ENCODE data around the gene SERPINB5.

- TF ChIP-seq CTCF (IDR thresholded peaks at IDR 0.05) (no peak), EP300 (IDR thresholded peaks at IDR 0.05) (no peak), POLR2AphosphoS5 (IDR thresholded peaks at IDR 0.05) (no peak), POLR2A (IDR thresholded peaks at IDR 0.05) (no peak)
These were observed 76.3 kb downstream of the SERPINB5 start for GRCh38 chr18:63553081-63553480.

All from suprapubic skin (tissue), 4 donors.